ENCODE results near the gene CCDC57.
"Not testable (repeated sequence)": the region's sequence is repeated elsewhere in the genome, so short reads cannot be mapped to it uniquely, and the experiment has no call there.

Gene CCDC57

GRCh38 chr17:82178499-82179261 lies 34.0 kb downstream of the CCDC57 start:
- DNase-seq (ENCODE audit: low read depth in 2 of 2, low spot score in 1 of 2) = no peak

- DNase-seq (ENCODE audit: low read depth in 2 of 2, low spot score in 1 of 2) = no peak
These were observed 34.7 kb downstream of the CCDC57 start for GRCh38 chr17:82177761-82178498.

GRCh38 chr17:82177276-82177675 lies 35.4 kb downstream of the CCDC57 start:
- no peak for DNase-seq (ENCODE audit: low read depth in 2 of 2, low spot score in 1 of 2)

GRCh38 chr17:82175951-82176350 lies 36.7 kb downstream of the CCDC57 start:
- no peak for DNase-seq (ENCODE audit: low read depth in 2 of 2, low spot score in 1 of 2)

- DNase-seq (ENCODE audit: low read depth in 2 of 2, low spot score in 1 of 2) = no peak
These were observed 37.4 kb downstream of the CCDC57 start for GRCh38 chr17:82175201-82175600.

GRCh38 chr17:82174042-82174857 lies 38.4 kb downstream of the CCDC57 start:
- not testable (repeated sequence) for DNase-seq (ENCODE audit: low read depth in 2 of 2, low spot score in 1 of 2)

- DNase-seq (ENCODE audit: low read depth in 2 of 2, low spot score in 1 of 2) = no peak
These were observed 39.1 kb downstream of the CCDC57 start for GRCh38 chr17:82173351-82174041.

GRCh38 chr17:82172486-82173160 lies 40.0 kb downstream of the CCDC57 start:
- DNase-seq (ENCODE audit: low read depth in 2 of 2, low spot score in 1 of 2) = no peak

- no peak for DNase-seq (ENCODE audit: low read depth in 2 of 2, low spot score in 1 of 2)
These were observed 40.8 kb downstream of the CCDC57 start for GRCh38 chr17:82171750-82172375.

- DNase-seq (ENCODE audit: low read depth in 2 of 2, low spot score in 1 of 2) = no peak
These were observed 42.2 kb downstream of the CCDC57 start for GRCh38 chr17:82170412-82170961.

GRCh38 chr17:82168568-82168967 lies 44.1 kb downstream of the CCDC57 start:
- no peak for DNase-seq (ENCODE audit: low read depth in 2 of 2, low spot score in 1 of 2)

GRCh38 chr17:82167028-82167427 lies 45.6 kb downstream of the CCDC57 start:
- no peak for DNase-seq (ENCODE audit: low read depth in 2 of 2, low spot score in 1 of 2)

GRCh38 chr17:82164853-82165252 lies 47.8 kb downstream of the CCDC57 start:
- DNase-seq (ENCODE audit: low read depth in 2 of 2, low spot score in 1 of 2) = no peak

- DNase-seq (ENCODE audit: low read depth in 2 of 2, low spot score in 1 of 2) = no peak
These were observed 51.4 kb downstream of the CCDC57 start for GRCh38 chr17:82161216-82161615.

GRCh38 chr17:82160075-82160474 lies 52.6 kb downstream of the CCDC57 start:
- DNase-seq (ENCODE audit: low read depth in 2 of 2, low spot score in 1 of 2) = no peak

GRCh38 chr17:82158825-82159224 lies 53.8 kb downstream of the CCDC57 start:
- DNase-seq (ENCODE audit: low read depth in 2 of 2, low spot score in 1 of 2) = no peak

GRCh38 chr17:82157046-82158035 lies 55.3 kb downstream of the CCDC57 start:
- DNase-seq (ENCODE audit: low read depth in 2 of 2, low spot score in 1 of 2) = no peak

GRCh38 chr17:82156284-82156925 lies 56.2 kb downstream of the CCDC57 start:
- DNase-seq (ENCODE audit: low read depth in 2 of 2, low spot score in 1 of 2) = no peak
